ENCODE results near the gene FRYL.

The FRYL gene

GRCh38 chr4:48799157-48799556 is 19.1 kb upstream of the FRYL start:
- Histone ChIP-seq H3K4me1 (no peaks in the 10 kb centered on the region), H3K4me2 (no peak overlapping the region), H3K4me3 (no peak overlapping the region), H3K36me3 (no peaks in the 10 kb centered on the region), H3K27me3 (no peaks in the 10 kb centered on the region), H3K9me3 (no peaks in the 10 kb centered on the region), H3K27ac (no peak overlapping the region), H3K9ac (no peak overlapping the region), H4K20me1 (no peaks in the 10 kb centered on the region)
- no peak for TF ChIP-seq Cebpa-rat (IDR thresholded peaks at IDR 0.05)

GRCh38 chr4:48798117-48798516 is 18.0 kb upstream of the FRYL start:
- no peaks in the 10 kb centered on the region for H4K20me1 ChIP-seq
- H3K4me2 ChIP-seq: no peak overlapping the region
- no peaks in the 10 kb centered on the region for H3K36me3 ChIP-seq
- H3K27me3 ChIP-seq: no peaks in the 10 kb centered on the region
- H3K27ac ChIP-seq: no peak overlapping the region
- H3K4me3 ChIP-seq: no peak overlapping the region
- no peaks in the 10 kb centered on the region for H3K4me1 ChIP-seq
- H3K9me3 ChIP-seq: no peaks in the 10 kb centered on the region
- no peak for TF ChIP-seq Cebpa-rat (IDR thresholded peaks at IDR 0.05)
- H3K9ac ChIP-seq: no peak overlapping the region

GRCh38 chr4:48796927-48797679 is 17.0 kb upstream of the FRYL start:
- no peak overlapping the region for H3K27ac ChIP-seq
- no peaks in the 10 kb centered on the region for H3K4me1 ChIP-seq
- no peaks in the 10 kb centered on the region for H4K20me1 ChIP-seq
- H3K4me2 ChIP-seq: no peak overlapping the region
- no peaks in the 10 kb centered on the region for H3K27me3 ChIP-seq
- H3K36me3 ChIP-seq: no peaks in the 10 kb centered on the region
- no peak overlapping the region for H3K4me3 ChIP-seq
- no peak for TF ChIP-seq Cebpa-rat (IDR thresholded peaks at IDR 0.05)
- no peak overlapping the region for H3K9ac ChIP-seq
- H3K9me3 ChIP-seq: no peaks in the 10 kb centered on the region

GRCh38 chr4:48796191-48796926 is 16.3 kb upstream of the FRYL start:
- Histone ChIP-seq H4K20me1 (no peaks in the 10 kb centered on the region), H3K9me3 (no peaks in the 10 kb centered on the region), H3K4me2 (no peak overlapping the region), H3K36me3 (no peaks in the 10 kb centered on the region), H3K9ac (no peak overlapping the region), H3K4me3 (no peak overlapping the region), H3K27me3 (no peaks in the 10 kb centered on the region), H3K4me1 (no peaks in the 10 kb centered on the region), H3K27ac (no peak overlapping the region)
- no peak for TF ChIP-seq Cebpa-rat (IDR thresholded peaks at IDR 0.05)

- no peak for TF ChIP-seq Cebpa-rat (IDR thresholded peaks at IDR 0.05)
Observed at GRCh38 chr4:48795108-48795507, 15.0 kb upstream of the FRYL start.

GRCh38 chr4:48792348-48793006 is 12.4 kb upstream of the FRYL start:
- TF ChIP-seq Cebpa-rat (IDR thresholded peaks at IDR 0.05): no peak
- Histone ChIP-seq H3K9ac (no peak overlapping the region), H3K36me3 (no peaks in the 10 kb centered on the region), H4K20me1 (no peaks in the 10 kb centered on the region), H3K27me3 (no peaks in the 10 kb centered on the region), H3K4me2 (no peak overlapping the region), H3K4me1 (no peaks in the 10 kb centered on the region), H3K27ac (no peak overlapping the region), H3K9me3 (no peaks in the 10 kb centered on the region), H3K4me3 (no peak overlapping the region)

More at GRCh38 chr4:48795108-48795507, 15.0 kb upstream of the FRYL start:
- Histone ChIP-seq H3K27ac (no peak overlapping the region), H3K4me2 (no peak overlapping the region), H4K20me1 (no peaks in the 10 kb centered on the region), H3K4me3 (no peak overlapping the region), H3K27me3 (no peaks in the 10 kb centered on the region), H3K36me3 (no peaks in the 10 kb centered on the region), H3K9me3 (no peaks in the 10 kb centered on the region), H3K9ac (no peak overlapping the region), H3K4me1 (no peaks in the 10 kb centered on the region)

- TF ChIP-seq Cebpa-rat (IDR thresholded peaks at IDR 0.05): no peak
- no peaks in the 10 kb centered on the region for H3K36me3 ChIP-seq
- no peak overlapping the region for H3K9ac ChIP-seq
- no peak overlapping the region for H3K4me3 ChIP-seq
- H4K20me1 ChIP-seq: no peaks in the 10 kb centered on the region
- H3K27ac ChIP-seq: no peak overlapping the region
- no peaks in the 10 kb centered on the region for H3K4me1 ChIP-seq
- H3K9me3 ChIP-seq: no peaks in the 10 kb centered on the region
- no peaks in the 10 kb centered on the region for H3K27me3 ChIP-seq
- no peak overlapping the region for H3K4me2 ChIP-seq
Observed at GRCh38 chr4:48791313-48791712, 11.2 kb upstream of the FRYL start.

GRCh38 chr4:48790561-48790960 is 10.5 kb upstream of the FRYL start:
- Histone ChIP-seq H3K9ac (no peak overlapping the region), H3K9me3 (no peaks in the 10 kb centered on the region), H4K20me1 (no peaks in the 10 kb centered on the region), H3K4me1 (no peaks in the 10 kb centered on the region), H3K27me3 (no peaks in the 10 kb centered on the region), H3K36me3 (no peaks in the 10 kb centered on the region), H3K4me2 (no peak overlapping the region), H3K4me3 (no peak overlapping the region), H3K27ac (no peak overlapping the region)
- no peak for TF ChIP-seq Cebpa-rat (IDR thresholded peaks at IDR 0.05)

- no peaks in the 10 kb centered on the region for H3K36me3 ChIP-seq
- H3K27ac ChIP-seq: no peak overlapping the region
- no peaks in the 10 kb centered on the region for H3K4me1 ChIP-seq
- H3K4me2 ChIP-seq: no peak overlapping the region
- no peaks in the 10 kb centered on the region for H3K9me3 ChIP-seq
- no peaks in the 10 kb centered on the region for H3K27me3 ChIP-seq
- no peaks in the 10 kb centered on the region for H4K20me1 ChIP-seq
- H3K9ac ChIP-seq: no peak overlapping the region
- H3K4me3 ChIP-seq: no peak overlapping the region
- TF ChIP-seq Cebpa-rat (IDR thresholded peaks at IDR 0.05): no peak
Observed at GRCh38 chr4:48787056-48787455, 7.0 kb upstream of the FRYL start.

- no peaks in the 10 kb centered on the region for H4K20me1 ChIP-seq
- H3K27ac ChIP-seq: no peak overlapping the region
- H3K4me2 ChIP-seq: no peak overlapping the region
- H3K36me3 ChIP-seq: no peaks in the 10 kb centered on the region
- H3K4me3 ChIP-seq: no peak overlapping the region
- TF ChIP-seq Cebpa-rat (IDR thresholded peaks at IDR 0.05): no peak
- H3K4me1 ChIP-seq: peaks cover under 1% of the 10 kb centered on the region; the same call in 1 of the 2 replicates
- no peaks in the 10 kb centered on the region for H3K9me3 ChIP-seq
- H3K27me3 ChIP-seq: no peaks in the 10 kb centered on the region
- H3K9ac ChIP-seq: no peak overlapping the region
Observed at GRCh38 chr4:48786549-48786948, 6.5 kb upstream of the FRYL start.
